Astrocyte (in vitro differentiated cells and primary cell): Measurements from ENCODE around the gene BCAM.

Experiments
- CTCF ChIP-seq: IDR thresholded peaks from 2 replicates; pipeline ENCODE4 v1.5.1; 2011; ENCODE audit warnings: low read depth, mild to moderate bottlenecking, inconsistent platforms, low read length, moderate library complexity; ENCODE audit not compliant: insufficient read depth
- EZH2 ChIP-seq: IDR thresholded peaks from 2 replicates; pipeline ENCODE4 v1.6.1; 2012; ENCODE audit warnings: mild to moderate bottlenecking, low read length, inconsistent platforms; ENCODE audit not compliant: insufficient read depth

- TF ChIP-seq CTCF, result no peak
- no peak for TF ChIP-seq EZH2
Observed at GRCh38 chr19:44822177-44822576, 13.3 kb downstream of the BCAM start.
